ENCODE data around the gene PGGT1B.

Gene PGGT1B

GRCh38 chr5:115262321-115263077 lies at the start of gene PGGT1B:
PGGT1B (minus strand) TSS chr5:115262877; CDS start chr5:115262851, 26 bp downstream.
- DNase-seq (ENCODE audit: low spot score) = peak; percentile 80

- DNase-seq (ENCODE audit: low spot score) = peak; percentile 44
Measured at GRCh38 chr5:115309751-115310370, 47.2 kb upstream of the PGGT1B start.

- DNase-seq (ENCODE audit: low spot score) = no peak
Measured at GRCh38 chr5:115308815-115309214, 46.1 kb upstream of the PGGT1B start.

GRCh38 chr5:115306011-115306536 lies 43.4 kb upstream of the PGGT1B start:
- DNase-seq (ENCODE audit: low spot score) = no peak

- no peak for DNase-seq (ENCODE audit: low spot score)
Measured at GRCh38 chr5:115304496-115304895, 41.8 kb upstream of the PGGT1B start.

GRCh38 chr5:115298811-115299210 lies 36.1 kb upstream of the PGGT1B start:
- no peak for DNase-seq (ENCODE audit: low spot score)

GRCh38 chr5:115297031-115297430 lies 34.4 kb upstream of the PGGT1B start:
- DNase-seq (ENCODE audit: low spot score) = no peak

GRCh38 chr5:115296124-115297022 lies 33.7 kb upstream of the PGGT1B start, which contains the start of gene CCDC112:
CCDC112 (minus strand) TSS chr5:115296654; CDS start chr5:115296543, 111 bp downstream.
- peak; percentile 74 for DNase-seq (ENCODE audit: low spot score)

- peak; percentile 0 for DNase-seq (ENCODE audit: low spot score)
Measured at GRCh38 chr5:115295777-115296123, 33.1 kb upstream of the PGGT1B start.

- no peak for DNase-seq (ENCODE audit: low spot score)
Measured at GRCh38 chr5:115291397-115291796, 28.7 kb upstream of the PGGT1B start.

- DNase-seq (ENCODE audit: low spot score) = no peak
Measured at GRCh38 chr5:115289104-115289503, 26.4 kb upstream of the PGGT1B start.

GRCh38 chr5:115284021-115284420 lies 21.3 kb upstream of the PGGT1B start:
- no peak for DNase-seq (ENCODE audit: low spot score)

- DNase-seq (ENCODE audit: low spot score) = no peak
Measured at GRCh38 chr5:115282131-115282530, 19.5 kb upstream of the PGGT1B start.

- DNase-seq (ENCODE audit: low spot score) = no peak
Measured at GRCh38 chr5:115274584-115274983, 11.9 kb upstream of the PGGT1B start.

- DNase-seq (ENCODE audit: low spot score) = no peak
Measured at GRCh38 chr5:115272297-115272958, 9.8 kb upstream of the PGGT1B start.

GRCh38 chr5:115271295-115272050 lies 8.8 kb upstream of the PGGT1B start:
- no peak for DNase-seq (ENCODE audit: low spot score)

GRCh38 chr5:115267617-115268016 lies 4.9 kb upstream of the PGGT1B start:
- DNase-seq (ENCODE audit: low spot score) = no peak

- no peak for DNase-seq (ENCODE audit: low spot score)
Measured at GRCh38 chr5:115265220-115265619, 2.5 kb upstream of the PGGT1B start.

GRCh38 chr5:115264786-115265185 lies 2.1 kb upstream of the PGGT1B start:
- DNase-seq (ENCODE audit: low spot score) = no peak

- no peak for DNase-seq (ENCODE audit: low spot score)
Measured at GRCh38 chr5:115263078-115263380, 352 bp upstream of the PGGT1B start.

- no peak for DNase-seq (ENCODE audit: low spot score)
Measured at GRCh38 chr5:115262011-115262320, 711 bp downstream of the PGGT1B start.
